Loucy (cell line): Measurements from ENCODE around the gene ANK3.

Experiments used
- EZH2phosphoT487 ChIP-seq: fragments of 200-600 bp; IDR thresholded peaks from 2 replicates; pipeline ENCODE4 v1.6.1; 2018; ENCODE audit warnings: antibody characterized with exemption, mild to moderate bottlenecking, moderate library complexity, borderline replicate concordance
- TF ChIP-seq, protein P1 (sequence below): fragments of 200-600 bp; sonication (generic); conservative IDR thresholded peaks from 2 replicates; pipeline ENCODE4 v1.5.1; 2014; ENCODE audit warnings: mild to moderate bottlenecking, antibody characterized with exemption, low read length

DNA sequence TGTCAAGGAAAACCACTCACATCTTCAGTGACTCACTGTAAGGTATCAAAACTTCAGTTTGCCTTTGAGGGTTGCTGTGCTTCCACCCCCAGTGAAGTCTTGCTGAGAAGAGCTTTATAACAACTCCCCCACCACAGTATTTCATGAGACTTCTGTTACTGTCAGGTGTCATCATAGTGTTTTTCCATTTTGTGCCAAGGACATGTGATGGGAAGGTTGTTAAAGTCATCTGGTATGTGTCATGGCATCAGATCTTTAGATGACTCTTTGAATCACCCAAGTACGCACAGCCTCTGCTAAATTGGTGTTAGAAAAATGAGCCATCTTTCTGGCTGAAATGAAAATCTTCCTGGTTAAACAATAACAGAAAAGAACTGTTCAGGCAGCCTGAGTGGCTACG is 368.3 kb downstream of the ANK3 start:
- TF ChIP-seq, protein P1, sequence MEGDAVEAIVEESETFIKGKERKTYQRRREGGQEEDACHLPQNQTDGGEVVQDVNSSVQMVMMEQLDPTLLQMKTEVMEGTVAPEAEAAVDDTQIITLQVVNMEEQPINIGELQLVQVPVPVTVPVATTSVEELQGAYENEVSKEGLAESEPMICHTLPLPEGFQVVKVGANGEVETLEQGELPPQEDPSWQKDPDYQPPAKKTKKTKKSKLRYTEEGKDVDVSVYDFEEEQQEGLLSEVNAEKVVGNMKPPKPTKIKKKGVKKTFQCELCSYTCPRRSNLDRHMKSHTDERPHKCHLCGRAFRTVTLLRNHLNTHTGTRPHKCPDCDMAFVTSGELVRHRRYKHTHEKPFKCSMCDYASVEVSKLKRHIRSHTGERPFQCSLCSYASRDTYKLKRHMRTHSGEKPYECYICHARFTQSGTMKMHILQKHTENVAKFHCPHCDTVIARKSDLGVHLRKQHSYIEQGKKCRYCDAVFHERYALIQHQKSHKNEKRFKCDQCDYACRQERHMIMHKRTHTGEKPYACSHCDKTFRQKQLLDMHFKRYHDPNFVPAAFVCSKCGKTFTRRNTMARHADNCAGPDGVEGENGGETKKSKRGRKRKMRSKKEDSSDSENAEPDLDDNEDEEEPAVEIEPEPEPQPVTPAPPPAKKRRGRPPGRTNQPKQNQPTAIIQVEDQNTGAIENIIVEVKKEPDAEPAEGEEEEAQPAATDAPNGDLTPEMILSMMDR: no peak
- no peak for TF ChIP-seq EZH2phosphoT487
